ENCODE results near the gene GLRA1.

Gene GLRA1

DNA sequence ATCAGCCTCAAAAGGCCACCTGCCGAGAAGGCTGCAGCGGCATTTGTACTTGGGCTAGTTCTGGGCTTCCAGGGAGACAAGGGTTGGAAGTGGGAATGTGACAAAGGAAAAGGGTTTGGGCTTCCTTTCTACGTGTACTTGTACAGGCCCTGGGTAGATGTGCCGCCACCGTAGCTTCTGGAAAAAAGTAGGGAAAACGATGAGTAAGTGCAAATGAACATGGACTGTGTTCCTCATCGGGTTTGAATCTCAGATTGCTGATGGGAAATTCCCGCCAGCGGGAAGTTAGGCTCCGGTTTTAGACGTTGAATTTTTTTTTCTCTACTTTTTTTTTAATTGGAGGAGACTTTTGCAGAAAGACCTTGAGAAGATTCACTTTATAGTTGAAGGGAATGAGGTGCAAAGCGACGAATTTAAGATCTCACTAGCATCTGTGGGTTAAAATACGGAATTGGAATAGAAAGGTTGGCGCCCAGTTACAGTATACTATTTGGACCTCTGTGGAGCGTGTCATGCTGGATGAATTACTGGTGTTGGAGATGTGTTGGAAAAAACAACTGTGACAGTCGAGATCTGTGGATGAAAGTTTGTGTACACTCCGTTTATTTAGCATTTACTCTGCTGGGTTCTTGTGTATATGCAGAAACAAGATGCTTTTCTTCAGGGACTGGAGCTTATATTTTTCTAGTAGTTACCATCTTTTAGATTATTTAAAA, 151.6 kb downstream of the GLRA1 start:
- no peak for DNase-seq (ENCODE audit: low read depth)
